SU-DHL-6 (cell line): ENCODE results near the gene MREG.

ENCODE experiments used
- EZH2phosphoT487 ChIP-seq: fragments of 200-600 bp; sonication (generic), shearing (Covaris generic); conservative IDR thresholded peaks from 2 replicates; pipeline ENCODE4 v1.6.1; 2018; ENCODE audit warnings: mild to moderate bottlenecking, antibody characterized with exemption, low read length, moderate library complexity, mixed read lengths
- TF ChIP-seq, protein P1 (sequence below): fragments of 200-600 bp; sonication (generic); IDR thresholded peaks from one replicate; pipeline ENCODE4 v1.5.1; 2017; ENCODE audit warnings: antibody characterized with exemption, mild to moderate bottlenecking, low read length, moderate library complexity; ENCODE audit not compliant: insufficient read depth, poor library complexity, severe bottlenecking

- TF ChIP-seq, protein P1, sequence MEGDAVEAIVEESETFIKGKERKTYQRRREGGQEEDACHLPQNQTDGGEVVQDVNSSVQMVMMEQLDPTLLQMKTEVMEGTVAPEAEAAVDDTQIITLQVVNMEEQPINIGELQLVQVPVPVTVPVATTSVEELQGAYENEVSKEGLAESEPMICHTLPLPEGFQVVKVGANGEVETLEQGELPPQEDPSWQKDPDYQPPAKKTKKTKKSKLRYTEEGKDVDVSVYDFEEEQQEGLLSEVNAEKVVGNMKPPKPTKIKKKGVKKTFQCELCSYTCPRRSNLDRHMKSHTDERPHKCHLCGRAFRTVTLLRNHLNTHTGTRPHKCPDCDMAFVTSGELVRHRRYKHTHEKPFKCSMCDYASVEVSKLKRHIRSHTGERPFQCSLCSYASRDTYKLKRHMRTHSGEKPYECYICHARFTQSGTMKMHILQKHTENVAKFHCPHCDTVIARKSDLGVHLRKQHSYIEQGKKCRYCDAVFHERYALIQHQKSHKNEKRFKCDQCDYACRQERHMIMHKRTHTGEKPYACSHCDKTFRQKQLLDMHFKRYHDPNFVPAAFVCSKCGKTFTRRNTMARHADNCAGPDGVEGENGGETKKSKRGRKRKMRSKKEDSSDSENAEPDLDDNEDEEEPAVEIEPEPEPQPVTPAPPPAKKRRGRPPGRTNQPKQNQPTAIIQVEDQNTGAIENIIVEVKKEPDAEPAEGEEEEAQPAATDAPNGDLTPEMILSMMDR: no peak
- TF ChIP-seq EZH2phosphoT487: no peak
Measured at GRCh38 chr2:215895330-215895729, 118.0 kb downstream of the MREG start.
